HG03521 (cell line): ENCODE measurements around the gene SAA4.
"Not testable (repeated sequence)": the region's sequence is repeated elsewhere in the genome, so short reads cannot be mapped to it uniquely, and the experiment has no call there.

ENCODE experiments used
- ATAC-seq: cut with Tn5 transposase; IDR thresholded peaks from one replicate; pipeline ENCODE4 v1.9.1; 2021; ENCODE audit warnings: mild to moderate bottlenecking, moderate library complexity; ENCODE audit not compliant: unreplicated experiment

Gene SAA4

GRCh38 chr11:18247191-18247581 is 10.6 kb upstream of the SAA4 start:
- peak; percentile 9 for ATAC-seq

- peak; percentile 72 for ATAC-seq
These were observed 10.0 kb upstream of the SAA4 start for GRCh38 chr11:18246379-18247190.

GRCh38 chr11:18245396-18245795 is 8.8 kb upstream of the SAA4 start:
- no peak for ATAC-seq

GRCh38 chr11:18243783-18244362 is 7.3 kb upstream of the SAA4 start:
- ATAC-seq, result no peak

GRCh38 chr11:18239655-18240054 is 3.1 kb upstream of the SAA4 start:
- no peak for ATAC-seq

GRCh38 chr11:18235394-18236334 is 938 bp downstream of the SAA4 start:
- ATAC-seq, result no peak

- ATAC-seq, result no peak
These were observed 2.7 kb downstream of the SAA4 start for GRCh38 chr11:18233912-18234311.

- ATAC-seq, result no peak
These were observed 5.7 kb downstream of the SAA4 start for GRCh38 chr11:18230859-18231258.

GRCh38 chr11:18229501-18229900 is 7.1 kb downstream of the SAA4 start:
- ATAC-seq, result peak; percentile 95

GRCh38 chr11:18225913-18226312 is 10.7 kb downstream of the SAA4 start:
- no peak for ATAC-seq

GRCh38 chr11:18223591-18224387 is 12.8 kb downstream of the SAA4 start:
- no peak for ATAC-seq

GRCh38 chr11:18222814-18223421 is 13.7 kb downstream of the SAA4 start:
- no peak for ATAC-seq

GRCh38 chr11:18221274-18221876 is 15.2 kb downstream of the SAA4 start:
- no peak for ATAC-seq

- ATAC-seq, result no peak
These were observed 27.5 kb downstream of the SAA4 start for GRCh38 chr11:18209058-18209457.

- ATAC-seq, result no peak
These were observed 31.8 kb downstream of the SAA4 start for GRCh38 chr11:18204771-18205170.

- ATAC-seq, result no peak
These were observed 32.4 kb downstream of the SAA4 start for GRCh38 chr11:18204220-18204619.

GRCh38 chr11:18203723-18204122 is 32.9 kb downstream of the SAA4 start:
- no peak for ATAC-seq

GRCh38 chr11:18197738-18198137 is 38.9 kb downstream of the SAA4 start:
- not testable (repeated sequence) for ATAC-seq

- no peak for ATAC-seq
These were observed 40.1 kb downstream of the SAA4 start for GRCh38 chr11:18196532-18196931.

GRCh38 chr11:18193010-18193409 is 43.6 kb downstream of the SAA4 start:
- no peak for ATAC-seq
